ENCODE measurements around the gene PDP2.
"Not testable (repeated sequence)": the region's sequence is repeated elsewhere in the genome, so short reads cannot be mapped to it uniquely, and the experiment has no call there.

Gene PDP2

GRCh38 chr16:66853261-66854139 lies 26.8 kb upstream of the PDP2 start:
- no peak for DNase-seq (ENCODE audit: low read depth in 3 of 3, low spot score in 1 of 3)

- DNase-seq (ENCODE audit: low read depth in 3 of 3, low spot score in 1 of 3) = no peak
Measured at GRCh38 chr16:66856184-66856730, 24.1 kb upstream of the PDP2 start.

GRCh38 chr16:66856801-66857200 lies 23.5 kb upstream of the PDP2 start:
- no peak for DNase-seq (ENCODE audit: low read depth in 3 of 3, low spot score in 1 of 3)

GRCh38 chr16:66857437-66857836 lies 22.9 kb upstream of the PDP2 start:
- DNase-seq (ENCODE audit: low read depth in 3 of 3, low spot score in 1 of 3) = no peak

GRCh38 chr16:66858740-66859396 lies 21.4 kb upstream of the PDP2 start:
- no peak for DNase-seq (ENCODE audit: low read depth in 3 of 3, low spot score in 1 of 3)

GRCh38 chr16:66859397-66860068 lies 20.8 kb upstream of the PDP2 start:
- DNase-seq (ENCODE audit: low read depth in 3 of 3, low spot score in 1 of 3) = no peak

GRCh38 chr16:66862023-66862520 lies 18.2 kb upstream of the PDP2 start:
- no peak for DNase-seq (ENCODE audit: low read depth in 3 of 3, low spot score in 1 of 3)

GRCh38 chr16:66863707-66864106 lies 16.6 kb upstream of the PDP2 start:
- no peak for DNase-seq (ENCODE audit: low read depth in 3 of 3, low spot score in 1 of 3)

- DNase-seq (ENCODE audit: low read depth in 3 of 3, low spot score in 1 of 3) = no peak
Measured at GRCh38 chr16:66869424-66869823, 10.9 kb upstream of the PDP2 start.

- DNase-seq (ENCODE audit: low read depth in 3 of 3, low spot score in 1 of 3) = not testable (repeated sequence)
Measured at GRCh38 chr16:66871363-66871762, 9.0 kb upstream of the PDP2 start.

- DNase-seq (ENCODE audit: low read depth in 3 of 3, low spot score in 1 of 3) = no peak
Measured at GRCh38 chr16:66871840-66872239, 8.5 kb upstream of the PDP2 start.

GRCh38 chr16:66872559-66872942 lies 7.8 kb upstream of the PDP2 start:
- DNase-seq (ENCODE audit: low read depth in 3 of 3, low spot score in 1 of 3) = no peak

GRCh38 chr16:66872943-66873684 lies 7.2 kb upstream of the PDP2 start:
- peak; percentile 66 to 81 (median 72) for DNase-seq (ENCODE audit: low read depth in 3 of 3, low spot score in 1 of 3)

GRCh38 chr16:66873685-66874055 lies 6.6 kb upstream of the PDP2 start:
- no peak for DNase-seq (ENCODE audit: low read depth in 3 of 3, low spot score in 1 of 3)

- DNase-seq (ENCODE audit: low read depth in 3 of 3, low spot score in 1 of 3) = no peak
Measured at GRCh38 chr16:66874079-66874775, 6.1 kb upstream of the PDP2 start.

- DNase-seq (ENCODE audit: low read depth in 3 of 3, low spot score in 1 of 3) = peak in 1 of 3 donors; percentile 22
Measured at GRCh38 chr16:66878067-66878466, 2.2 kb upstream of the PDP2 start.

- peak in 1 of 3 donors; percentile 12 for DNase-seq (ENCODE audit: low read depth in 3 of 3, low spot score in 1 of 3)
Measured at GRCh38 chr16:66881014-66881417, 701 bp downstream of the PDP2 start.

GRCh38 chr16:66881560-66881959 lies 1.2 kb downstream of the PDP2 start:
- no peak for DNase-seq (ENCODE audit: low read depth in 3 of 3, low spot score in 1 of 3)

GRCh38 chr16:66881964-66882508 lies 1.7 kb downstream of the PDP2 start:
- DNase-seq (ENCODE audit: low read depth in 3 of 3, low spot score in 1 of 3) = no peak

GRCh38 chr16:66882702-66883101 lies 2.4 kb downstream of the PDP2 start:
- no peak for DNase-seq (ENCODE audit: low read depth in 3 of 3, low spot score in 1 of 3)
